Measurements from ENCODE around the gene NDUFA6.
A peak's percentile ranks its signal among the peaks of the same experiment; 100 is the strongest.

The NDUFA6 gene

DNA sequence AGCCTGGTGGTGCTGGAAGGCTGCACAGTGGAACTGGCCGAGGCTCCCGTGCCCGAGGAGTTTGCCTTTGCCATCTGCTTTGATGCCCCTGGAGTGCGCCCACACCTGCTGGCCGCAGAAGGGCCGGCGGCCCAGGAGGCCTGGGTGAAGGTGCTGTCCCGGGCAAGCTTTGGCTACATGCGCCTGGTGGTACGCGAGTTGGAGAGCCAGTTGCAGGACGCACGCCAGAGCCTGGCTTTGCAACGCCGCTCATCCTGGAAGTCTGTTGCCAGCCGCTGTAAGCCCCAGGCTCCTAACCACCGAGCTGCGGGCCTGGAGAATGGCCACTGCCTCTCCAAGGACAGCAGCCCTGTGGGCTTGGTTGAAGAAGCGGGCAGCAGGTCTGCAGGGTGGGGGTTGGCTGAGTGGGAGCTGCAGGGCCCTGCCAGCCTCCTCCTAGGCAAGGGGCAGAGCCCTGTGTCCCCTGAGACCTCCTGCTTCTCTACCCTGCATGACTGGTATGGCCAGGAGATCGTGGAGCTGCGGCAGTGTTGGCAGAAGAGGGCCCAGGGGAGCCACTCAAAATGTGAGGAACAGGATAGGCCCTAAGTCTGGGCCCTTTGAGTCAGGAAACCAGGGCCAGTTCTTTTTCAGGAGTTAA, 13.0 kb downstream of the NDUFA6 start:
- peak in 1 of 2 donors; percentile 72 for DNase-seq
- Histone ChIP-seq H3K9me3 (no peaks in the 10 kb centered on the region), H3K36me3 (peaks cover 0 to 31% (median 18%) of the 10 kb centered on the region in 3 donors), H3K4me1 (peaks cover 0 to 67% (median 46%) of the 10 kb centered on the region in 4 donors), H3K4me3 (no peak overlapping the region), H3K27ac (peak overlapping the region; percentile 97 to 100), H3K27me3 (no peaks in the 10 kb centered on the region)
- intact Hi-C loops (cut with DNase I; ENCODE audit: low total_unique reads), result loop anchor here (10.0 kb wide), 1 partner anchor 243 kb away; the partner anchor contains the start of gene SREBF2
- TF ChIP-seq, protein P1, sequence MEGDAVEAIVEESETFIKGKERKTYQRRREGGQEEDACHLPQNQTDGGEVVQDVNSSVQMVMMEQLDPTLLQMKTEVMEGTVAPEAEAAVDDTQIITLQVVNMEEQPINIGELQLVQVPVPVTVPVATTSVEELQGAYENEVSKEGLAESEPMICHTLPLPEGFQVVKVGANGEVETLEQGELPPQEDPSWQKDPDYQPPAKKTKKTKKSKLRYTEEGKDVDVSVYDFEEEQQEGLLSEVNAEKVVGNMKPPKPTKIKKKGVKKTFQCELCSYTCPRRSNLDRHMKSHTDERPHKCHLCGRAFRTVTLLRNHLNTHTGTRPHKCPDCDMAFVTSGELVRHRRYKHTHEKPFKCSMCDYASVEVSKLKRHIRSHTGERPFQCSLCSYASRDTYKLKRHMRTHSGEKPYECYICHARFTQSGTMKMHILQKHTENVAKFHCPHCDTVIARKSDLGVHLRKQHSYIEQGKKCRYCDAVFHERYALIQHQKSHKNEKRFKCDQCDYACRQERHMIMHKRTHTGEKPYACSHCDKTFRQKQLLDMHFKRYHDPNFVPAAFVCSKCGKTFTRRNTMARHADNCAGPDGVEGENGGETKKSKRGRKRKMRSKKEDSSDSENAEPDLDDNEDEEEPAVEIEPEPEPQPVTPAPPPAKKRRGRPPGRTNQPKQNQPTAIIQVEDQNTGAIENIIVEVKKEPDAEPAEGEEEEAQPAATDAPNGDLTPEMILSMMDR (IDR thresholded peaks at IDR 0.05), result no peak

DNA sequence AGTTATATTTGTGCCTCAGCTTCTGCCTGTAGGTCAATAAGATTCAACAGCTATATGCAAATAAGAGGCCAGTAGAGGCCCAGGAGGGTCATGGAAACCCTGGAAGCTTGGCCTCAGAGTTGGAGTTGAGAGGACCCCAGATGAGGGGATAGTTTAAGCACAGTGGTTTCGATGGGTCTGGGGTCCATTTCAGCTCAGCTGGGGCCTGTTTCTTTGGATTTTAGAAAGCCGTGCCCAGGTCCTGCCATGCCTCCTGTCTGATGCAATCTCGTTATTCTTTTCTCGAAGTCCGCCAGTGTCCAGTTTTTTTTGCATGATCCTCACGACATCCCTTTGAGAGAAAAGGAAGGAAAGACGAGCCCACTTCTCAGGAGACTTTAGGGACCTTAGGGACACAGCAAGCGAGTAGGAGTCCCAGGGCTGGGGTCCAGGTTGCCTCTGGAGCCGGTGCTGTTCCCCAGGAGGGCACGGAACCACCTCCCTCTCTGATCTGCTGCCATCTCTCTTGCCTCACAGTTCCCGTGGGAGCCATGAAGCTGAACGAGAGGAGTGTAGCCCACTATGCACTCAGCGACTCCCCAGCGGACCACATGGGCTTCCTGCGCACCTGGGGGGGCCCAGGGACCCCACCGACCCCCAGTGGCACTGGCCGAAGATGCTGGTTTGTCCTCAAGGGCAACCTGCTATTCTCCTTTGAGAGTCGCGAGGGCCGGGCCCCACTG, 13.6 kb downstream of the NDUFA6 start:
- Histone ChIP-seq H3K9me3 (no peaks in the 10 kb centered on the region), H3K4me3 (no peak overlapping the region), H3K4me1 (peaks cover 0 to 61% (median 43%) of the 10 kb centered on the region in 4 donors), H3K27me3 (no peaks in the 10 kb centered on the region), H3K36me3 (peaks cover 0 to 26% (median 11%) of the 10 kb centered on the region in 3 donors), H3K27ac (peak overlapping the region; percentile 97 to 100)
- DNase-seq, result no peak
- TF ChIP-seq, protein P1 (IDR thresholded peaks at IDR 0.05), result no peak
- intact Hi-C loops (cut with DNase I; ENCODE audit: low total_unique reads), result loop anchor here (10.0 kb wide), 1 partner anchor 242 kb away; the partner anchor contains the start of gene SREBF2

- H3K27ac ChIP-seq, result peak overlapping the region; percentile 96 to 97
Observed at GRCh38 chr22:42074846-42075676, 15.5 kb downstream of the NDUFA6 start.

DNA sequence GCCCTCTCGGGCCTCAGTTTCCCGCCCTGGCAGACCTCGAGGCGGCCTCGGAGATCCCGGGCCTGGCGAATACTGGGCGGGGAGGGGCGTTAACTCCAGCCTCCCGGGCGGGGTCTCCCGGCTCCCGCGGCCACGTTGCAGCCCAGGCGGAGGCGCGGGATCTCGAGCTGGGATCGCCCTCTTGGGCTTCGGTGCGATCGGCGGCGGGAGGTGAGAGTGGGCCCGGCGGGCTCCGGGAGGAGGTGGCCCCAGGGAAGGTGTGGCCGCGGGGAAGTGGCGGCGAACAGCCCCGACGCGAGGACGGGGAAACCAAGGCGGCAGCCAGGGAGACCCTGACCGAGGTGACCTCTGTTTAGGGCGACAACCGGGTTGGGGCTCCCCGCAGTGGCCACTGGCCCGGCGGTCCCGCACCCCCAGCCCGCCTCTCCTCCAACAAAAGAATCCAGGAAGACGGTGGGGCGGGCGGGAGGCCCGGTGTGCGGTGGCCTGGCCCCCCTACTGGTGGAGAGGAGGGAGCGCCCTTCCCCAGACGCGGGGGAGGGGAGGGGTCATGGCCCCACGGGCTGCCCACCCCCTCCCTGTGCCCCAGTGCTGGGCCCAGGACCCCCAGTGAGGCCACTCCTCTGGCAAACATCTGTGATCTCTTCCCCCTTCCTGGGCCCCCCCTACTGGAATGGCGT, 16.3 kb downstream of the NDUFA6 start, which contains the start of gene PHETA2:
PHETA2 (plus strand) TSS at position 117 of the 680 bp plus-strand sequence. CDS start 3,046 bp downstream, outside the sequence.
- peak within 1 kb of the TSS; percentile 96 to 97 for H3K27ac ChIP-seq
- peaks cover 0 to 22% (median 9%) of the 10 kb centered on the region in 3 donors for H3K36me3 ChIP-seq
- H3K4me3 ChIP-seq, result peak within 1 kb of the TSS; percentile 73 to 82
- H3K4me1 ChIP-seq, result peaks cover 0 to 63% (median 47%) of the 10 kb centered on the region in 4 donors
- H3K27me3 ChIP-seq, result no peaks in the 10 kb centered on the region
- H3K9me3 ChIP-seq, result no peaks in the 10 kb centered on the region
- intact Hi-C loops (cut with DNase I; ENCODE audit: low total_unique reads), result loop anchor here (10.0 kb wide), 1 partner anchor 239 kb away; the partner anchor contains the start of gene SREBF2
- DNase-seq, result peak in 1 of 2 donors; percentile 78
- TF ChIP-seq, protein P1 (IDR thresholded peaks at IDR 0.05), result peak; percentile 51 to 54

More at GRCh38 chr22:42074846-42075676, 15.5 kb downstream of the NDUFA6 start:
- no peaks in the 10 kb centered on the region for H3K27me3 ChIP-seq
- peaks cover 0 to 22% (median 9%) of the 10 kb centered on the region in 3 donors for H3K36me3 ChIP-seq
- H3K9me3 ChIP-seq, result no peaks in the 10 kb centered on the region
- peaks cover 0 to 56% (median 42%) of the 10 kb centered on the region in 4 donors for H3K4me1 ChIP-seq
- intact Hi-C loops (cut with DNase I; ENCODE audit: low total_unique reads), result loop anchor here (10.0 kb wide), 1 partner anchor 240 kb away; the partner anchor contains the start of gene SREBF2
- TF ChIP-seq, protein P1 (IDR thresholded peaks at IDR 0.05), result no peak
- no peak for DNase-seq
- peak overlapping the region; percentile 73 to 82 for H3K4me3 ChIP-seq
